H1 (cell line): ENCODE measurements around the gene CGB3. TPM values are rescaled to one million over a fixed set of nuclear protein-coding genes. Genes with fewer than 3 reads are reported as not detected.
A peak's percentile ranks its signal among the peaks of the same experiment; 100 is the strongest.

Experiments
- HDAC6 ChIP-seq: IDR thresholded peaks from one replicate; pipeline ENCODE4 v1.7.1; 2012; ENCODE audit warnings: low read depth, mild to moderate bottlenecking, inconsistent platforms, low read length, moderate library complexity
- KDM4A ChIP-seq: IDR thresholded peaks from one replicate; pipeline ENCODE4 v1.7.1; 2012; ENCODE audit warnings: low read depth, mild to moderate bottlenecking, moderate library complexity, low read length, inconsistent platforms; ENCODE audit not compliant: severe bottlenecking
- TAF7 ChIP-seq: optimal IDR thresholded peaks from 2 replicates; pipeline ENCODE3; 2011; ENCODE audit warnings: low read depth, mild to moderate bottlenecking, inconsistent platforms, low read length, moderate library complexity, borderline replicate concordance
- polyA plus RNA-seq, 7 experiments: library from polyadenylated mRNA; depleted of rRNA in 3 of 7; stranded (reverse) in 5 of 7; unstranded in 2 of 7; fragments of >200 nt in 5 of 7; fragments of 200-250 nt in 2 of 7; gene quantifications; 1 replicate in 5 of 7; 2 replicates in 1 of 7; 4 replicates in 1 of 7; pipeline versions ENCODE4 v1.2.1 to v1.2.3, GENCODE V29; 2011 to 2013; ENCODE audit warnings: missing spikeins in 2 of 7, mixed read lengths in 2 of 7
- total RNA-seq: library from RNA; stranded (reverse); fragmentation: NEBNext Ultra II Directional; extraction: Animal tissue kit (Norgen Biotek cat#: 25700); gene quantifications from 2 replicates; pipeline ENCODE4 v1.2.1, GENCODE V29; 2021
- TF ChIP-seq, protein P1 (sequence below): fragments of 300-600 bp; sonication (generic); IDR thresholded peaks from 2 replicates; pipeline ENCODE4 v1.7.1; 2012; ENCODE audit warnings: low read length, moderate library complexity, mild to moderate bottlenecking, inconsistent platforms; ENCODE audit not compliant: insufficient replicate concordance

Gene CGB3
- total and polyA plus RNA-seq, 2 of the 8 experiments (the other 6 are each of a cell fraction or from before 2014, with no cell fraction given): not detected

DNA sequence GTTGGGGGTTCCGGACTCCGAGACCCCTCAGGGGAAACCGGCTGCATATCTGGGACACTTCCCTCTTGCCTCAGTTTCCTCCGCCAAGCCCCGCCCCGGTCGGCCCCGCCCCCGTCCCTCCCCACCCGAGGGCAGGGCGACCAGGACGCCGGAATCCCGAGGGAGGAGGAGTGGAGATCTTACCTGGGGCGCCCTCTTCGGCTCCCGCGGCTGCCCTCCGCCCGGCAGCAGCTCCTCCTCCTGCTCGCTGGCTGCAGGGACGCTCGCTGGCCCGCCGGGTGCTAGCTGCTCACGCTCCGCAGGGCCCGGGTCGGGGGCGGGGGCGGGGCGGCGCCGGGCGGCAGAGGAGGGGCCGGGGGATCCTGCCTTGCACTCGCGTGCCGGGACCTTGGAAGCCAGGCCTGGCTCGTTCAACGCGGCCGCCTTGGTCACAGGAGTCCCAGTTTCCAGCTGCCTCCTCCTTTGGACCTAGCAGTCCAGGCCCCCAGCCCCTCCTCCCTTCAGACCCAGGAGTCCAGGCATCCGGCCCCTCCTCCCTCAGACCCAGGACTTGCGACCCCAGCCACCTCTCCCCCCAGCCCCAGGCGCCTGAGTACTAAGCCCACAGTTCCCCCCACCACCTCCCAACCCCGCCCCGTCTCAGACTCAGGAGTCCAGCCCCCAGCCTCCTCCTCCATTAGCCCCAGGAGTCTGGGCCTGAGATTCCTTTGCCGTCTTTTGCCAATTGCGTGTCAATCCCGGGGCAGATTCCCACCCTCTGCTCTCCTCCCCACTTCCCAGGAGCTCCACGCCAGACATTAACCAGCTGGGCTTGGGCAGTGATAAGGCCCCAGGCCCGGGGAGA, 40.9 kb upstream of the CGB3 start, which contains the start of gene NTF4 (continued):
- TF ChIP-seq, protein P1, sequence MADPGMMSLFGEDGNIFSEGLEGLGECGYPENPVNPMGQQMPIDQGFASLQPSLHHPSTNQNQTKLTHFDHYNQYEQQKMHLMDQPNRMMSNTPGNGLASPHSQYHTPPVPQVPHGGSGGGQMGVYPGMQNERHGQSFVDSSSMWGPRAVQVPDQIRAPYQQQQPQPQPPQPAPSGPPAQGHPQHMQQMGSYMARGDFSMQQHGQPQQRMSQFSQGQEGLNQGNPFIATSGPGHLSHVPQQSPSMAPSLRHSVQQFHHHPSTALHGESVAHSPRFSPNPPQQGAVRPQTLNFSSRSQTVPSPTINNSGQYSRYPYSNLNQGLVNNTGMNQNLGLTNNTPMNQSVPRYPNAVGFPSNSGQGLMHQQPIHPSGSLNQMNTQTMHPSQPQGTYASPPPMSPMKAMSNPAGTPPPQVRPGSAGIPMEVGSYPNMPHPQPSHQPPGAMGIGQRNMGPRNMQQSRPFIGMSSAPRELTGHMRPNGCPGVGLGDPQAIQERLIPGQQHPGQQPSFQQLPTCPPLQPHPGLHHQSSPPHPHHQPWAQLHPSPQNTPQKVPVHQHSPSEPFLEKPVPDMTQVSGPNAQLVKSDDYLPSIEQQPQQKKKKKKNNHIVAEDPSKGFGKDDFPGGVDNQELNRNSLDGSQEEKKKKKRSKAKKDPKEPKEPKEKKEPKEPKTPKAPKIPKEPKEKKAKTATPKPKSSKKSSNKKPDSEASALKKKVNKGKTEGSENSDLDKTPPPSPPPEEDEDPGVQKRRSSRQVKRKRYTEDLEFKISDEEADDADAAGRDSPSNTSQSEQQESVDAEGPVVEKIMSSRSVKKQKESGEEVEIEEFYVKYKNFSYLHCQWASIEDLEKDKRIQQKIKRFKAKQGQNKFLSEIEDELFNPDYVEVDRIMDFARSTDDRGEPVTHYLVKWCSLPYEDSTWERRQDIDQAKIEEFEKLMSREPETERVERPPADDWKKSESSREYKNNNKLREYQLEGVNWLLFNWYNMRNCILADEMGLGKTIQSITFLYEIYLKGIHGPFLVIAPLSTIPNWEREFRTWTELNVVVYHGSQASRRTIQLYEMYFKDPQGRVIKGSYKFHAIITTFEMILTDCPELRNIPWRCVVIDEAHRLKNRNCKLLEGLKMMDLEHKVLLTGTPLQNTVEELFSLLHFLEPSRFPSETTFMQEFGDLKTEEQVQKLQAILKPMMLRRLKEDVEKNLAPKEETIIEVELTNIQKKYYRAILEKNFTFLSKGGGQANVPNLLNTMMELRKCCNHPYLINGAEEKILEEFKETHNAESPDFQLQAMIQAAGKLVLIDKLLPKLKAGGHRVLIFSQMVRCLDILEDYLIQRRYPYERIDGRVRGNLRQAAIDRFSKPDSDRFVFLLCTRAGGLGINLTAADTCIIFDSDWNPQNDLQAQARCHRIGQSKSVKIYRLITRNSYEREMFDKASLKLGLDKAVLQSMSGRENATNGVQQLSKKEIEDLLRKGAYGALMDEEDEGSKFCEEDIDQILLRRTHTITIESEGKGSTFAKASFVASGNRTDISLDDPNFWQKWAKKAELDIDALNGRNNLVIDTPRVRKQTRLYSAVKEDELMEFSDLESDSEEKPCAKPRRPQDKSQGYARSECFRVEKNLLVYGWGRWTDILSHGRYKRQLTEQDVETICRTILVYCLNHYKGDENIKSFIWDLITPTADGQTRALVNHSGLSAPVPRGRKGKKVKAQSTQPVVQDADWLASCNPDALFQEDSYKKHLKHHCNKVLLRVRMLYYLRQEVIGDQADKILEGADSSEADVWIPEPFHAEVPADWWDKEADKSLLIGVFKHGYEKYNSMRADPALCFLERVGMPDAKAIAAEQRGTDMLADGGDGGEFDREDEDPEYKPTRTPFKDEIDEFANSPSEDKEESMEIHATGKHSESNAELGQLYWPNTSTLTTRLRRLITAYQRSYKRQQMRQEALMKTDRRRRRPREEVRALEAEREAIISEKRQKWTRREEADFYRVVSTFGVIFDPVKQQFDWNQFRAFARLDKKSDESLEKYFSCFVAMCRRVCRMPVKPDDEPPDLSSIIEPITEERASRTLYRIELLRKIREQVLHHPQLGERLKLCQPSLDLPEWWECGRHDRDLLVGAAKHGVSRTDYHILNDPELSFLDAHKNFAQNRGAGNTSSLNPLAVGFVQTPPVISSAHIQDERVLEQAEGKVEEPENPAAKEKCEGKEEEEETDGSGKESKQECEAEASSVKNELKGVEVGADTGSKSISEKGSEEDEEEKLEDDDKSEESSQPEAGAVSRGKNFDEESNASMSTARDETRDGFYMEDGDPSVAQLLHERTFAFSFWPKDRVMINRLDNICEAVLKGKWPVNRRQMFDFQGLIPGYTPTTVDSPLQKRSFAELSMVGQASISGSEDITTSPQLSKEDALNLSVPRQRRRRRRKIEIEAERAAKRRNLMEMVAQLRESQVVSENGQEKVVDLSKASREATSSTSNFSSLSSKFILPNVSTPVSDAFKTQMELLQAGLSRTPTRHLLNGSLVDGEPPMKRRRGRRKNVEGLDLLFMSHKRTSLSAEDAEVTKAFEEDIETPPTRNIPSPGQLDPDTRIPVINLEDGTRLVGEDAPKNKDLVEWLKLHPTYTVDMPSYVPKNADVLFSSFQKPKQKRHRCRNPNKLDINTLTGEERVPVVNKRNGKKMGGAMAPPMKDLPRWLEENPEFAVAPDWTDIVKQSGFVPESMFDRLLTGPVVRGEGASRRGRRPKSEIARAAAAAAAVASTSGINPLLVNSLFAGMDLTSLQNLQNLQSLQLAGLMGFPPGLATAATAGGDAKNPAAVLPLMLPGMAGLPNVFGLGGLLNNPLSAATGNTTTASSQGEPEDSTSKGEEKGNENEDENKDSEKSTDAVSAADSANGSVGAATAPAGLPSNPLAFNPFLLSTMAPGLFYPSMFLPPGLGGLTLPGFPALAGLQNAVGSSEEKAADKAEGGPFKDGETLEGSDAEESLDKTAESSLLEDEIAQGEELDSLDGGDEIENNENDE: no peak
- TF ChIP-seq KDM4A (peak; percentile 38), TAF7 (no peak), HDAC6 (no peak)
